ENCODE results near the gene SEL1L3. TPM values are rescaled to one million over a fixed set of nuclear protein-coding genes. Genes with fewer than 3 reads are reported as not detected.

Gene SEL1L3
- total and polyA plus RNA-seq, 9 of the 15 experiments (the other 6 are each of a cell fraction or from before 2014, with no cell fraction given): 10.0 to 44.3 (median 21.6) TPM

- TF ChIP-seq TCFL5 (CRISPR knock-in tag; conservative IDR thresholded peaks at IDR 0.05) (no peak), ZFP91 (CRISPR knock-in tag; IDR thresholded peaks at IDR 0.05) (no peak), NCOA6 (IDR thresholded peaks at IDR 0.05) (no peak), STAT5A (IDR thresholded peaks at IDR 0.05; ENCODE audit: borderline replicate concordance, low read length) (peak; percentile 14; the same call in 1 of the 2 replicates), ZHX1 (conservative IDR thresholded peaks at IDR 0.05; ENCODE audit: low read length) (no peak), NR2C1 (IDR thresholded peaks at IDR 0.05) (no peak), NR2C1 (tag; IDR thresholded peaks at IDR 0.05) (0 out of 2 replicates have a peak, but pooled peaks have one; percentile 29), KDM2B (CRISPR knock-in tag; IDR thresholded peaks at IDR 0.05) (no peak), DDX20 (tag; IDR thresholded peaks at IDR 0.05; ENCODE audit: low read depth) (no peak), DMBX1 (CRISPR knock-in tag; IDR thresholded peaks at IDR 0.05; ENCODE audit: borderline replicate concordance) (no peak), RHOXF2B (CRISPR knock-in tag; conservative IDR thresholded peaks at IDR 0.05) (no peak), ZNF79 (CRISPR knock-in tag; IDR thresholded peaks at IDR 0.05; ENCODE audit: low read depth) (peak; percentile 42; the same call in 1 of the 2 replicates), FOXP4 (CRISPR knock-in tag; IDR thresholded peaks at IDR 0.05; ENCODE audit: borderline replicate concordance) (no peak), NFIC (IDR thresholded peaks at IDR 0.05) (peak; percentile 34), ZNF589 (CRISPR knock-in tag; IDR thresholded peaks at IDR 0.05; ENCODE audit: low read depth) (peak; percentile 51; the same call in 1 of the 2 replicates), CBFA2T2 (conservative IDR thresholded peaks at IDR 0.05) (peak; percentile 76), STAT6 (CRISPR knock-in tag; IDR thresholded peaks at IDR 0.05) (no peak), OTX1 (CRISPR knock-in tag; IDR thresholded peaks at IDR 0.05) (no peak), CC2D1A (IDR thresholded peaks at IDR 0.05) (no peak), PHB2 (IDR thresholded peaks at IDR 0.05; ENCODE audit: low read depth) (no peak)
- TF ChIP-seq, protein P1, sequence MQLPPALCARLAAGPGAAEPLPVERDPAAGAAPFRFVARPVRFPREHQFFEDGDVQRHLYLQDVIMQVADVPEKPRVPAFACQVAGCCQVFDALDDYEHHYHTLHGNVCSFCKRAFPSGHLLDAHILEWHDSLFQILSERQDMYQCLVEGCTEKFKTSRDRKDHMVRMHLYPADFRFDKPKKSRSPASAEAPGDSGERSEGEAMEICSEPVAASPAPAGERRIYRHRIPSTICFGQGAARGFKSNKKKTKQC (CRISPR knock-in tag; IDR thresholded peaks at IDR 0.05): no peak
Observed at GRCh38 chr4:25722964-25723363, 139.8 kb downstream of the SEL1L3 start (continued).
